Fibroblast of mammary gland (primary cell): ENCODE measurements around the gene ZSCAN5A.
"Not testable (repeated sequence)": the region's sequence is repeated elsewhere in the genome, so short reads cannot be mapped to it uniquely, and the experiment has no call there.

ENCODE experiments used
- DNase-seq: peaks from one replicate; pipeline ENCODE4 v3.0.0-alpha.2; 2010; ENCODE audit warnings: low read depth
- H3K4me3 ChIP-seq: 2 replicates; pipeline ENCODE4 v1.5.1; 2011; ENCODE audit warnings: low read depth, mild to moderate bottlenecking, low read length, moderate library complexity; ENCODE audit not compliant: control insufficient read depth
- TF ChIP-seq, protein P1 (sequence below): conservative IDR thresholded peaks from 2 replicates; pipeline ENCODE4 v1.5.1; 2011; ENCODE audit warnings: low read depth, low read length, inconsistent platforms; ENCODE audit not compliant: control insufficient read depth, insufficient read depth

ZSCAN5A gene

GRCh38 chr19:56348289-56348877 lies 33.7 kb upstream of the ZSCAN5A start:
- H3K4me3 ChIP-seq = no peak overlapping the region
- TF ChIP-seq, protein P1, sequence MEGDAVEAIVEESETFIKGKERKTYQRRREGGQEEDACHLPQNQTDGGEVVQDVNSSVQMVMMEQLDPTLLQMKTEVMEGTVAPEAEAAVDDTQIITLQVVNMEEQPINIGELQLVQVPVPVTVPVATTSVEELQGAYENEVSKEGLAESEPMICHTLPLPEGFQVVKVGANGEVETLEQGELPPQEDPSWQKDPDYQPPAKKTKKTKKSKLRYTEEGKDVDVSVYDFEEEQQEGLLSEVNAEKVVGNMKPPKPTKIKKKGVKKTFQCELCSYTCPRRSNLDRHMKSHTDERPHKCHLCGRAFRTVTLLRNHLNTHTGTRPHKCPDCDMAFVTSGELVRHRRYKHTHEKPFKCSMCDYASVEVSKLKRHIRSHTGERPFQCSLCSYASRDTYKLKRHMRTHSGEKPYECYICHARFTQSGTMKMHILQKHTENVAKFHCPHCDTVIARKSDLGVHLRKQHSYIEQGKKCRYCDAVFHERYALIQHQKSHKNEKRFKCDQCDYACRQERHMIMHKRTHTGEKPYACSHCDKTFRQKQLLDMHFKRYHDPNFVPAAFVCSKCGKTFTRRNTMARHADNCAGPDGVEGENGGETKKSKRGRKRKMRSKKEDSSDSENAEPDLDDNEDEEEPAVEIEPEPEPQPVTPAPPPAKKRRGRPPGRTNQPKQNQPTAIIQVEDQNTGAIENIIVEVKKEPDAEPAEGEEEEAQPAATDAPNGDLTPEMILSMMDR = peak; percentile 39
- DNase-seq = peak; percentile 15

GRCh38 chr19:56347163-56347778 lies 32.6 kb upstream of the ZSCAN5A start:
- no peak for DNase-seq
- no peak overlapping the region for H3K4me3 ChIP-seq
- TF ChIP-seq, protein P1 = no peak

- peak; percentile 10 for DNase-seq
- TF ChIP-seq, protein P1 = no peak
- H3K4me3 ChIP-seq = no peak overlapping the region
These were observed 27.3 kb upstream of the ZSCAN5A start for GRCh38 chr19:56341948-56342347.

DNA sequence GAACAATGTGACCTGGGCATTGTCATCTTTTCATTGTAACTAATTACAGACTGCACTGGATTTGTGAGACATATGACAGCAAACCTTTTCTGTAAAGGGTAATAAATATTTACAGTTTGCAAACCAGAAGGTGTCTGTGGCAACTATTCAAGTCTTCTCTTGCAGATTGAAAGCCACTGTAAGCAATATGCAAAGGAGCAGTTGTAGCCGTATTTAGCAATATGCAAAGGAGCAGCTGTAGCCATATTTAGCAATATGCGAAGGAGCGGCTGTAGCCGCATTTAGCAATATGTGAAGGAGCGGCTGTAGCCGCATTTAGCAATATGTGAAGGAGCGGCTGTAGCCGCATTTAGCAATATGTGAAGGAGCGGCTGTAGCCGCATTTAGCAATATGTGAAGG lies 24.4 kb upstream of the ZSCAN5A start:
- H3K4me3 ChIP-seq, DNase-seq: not testable (repeated sequence)

DNA sequence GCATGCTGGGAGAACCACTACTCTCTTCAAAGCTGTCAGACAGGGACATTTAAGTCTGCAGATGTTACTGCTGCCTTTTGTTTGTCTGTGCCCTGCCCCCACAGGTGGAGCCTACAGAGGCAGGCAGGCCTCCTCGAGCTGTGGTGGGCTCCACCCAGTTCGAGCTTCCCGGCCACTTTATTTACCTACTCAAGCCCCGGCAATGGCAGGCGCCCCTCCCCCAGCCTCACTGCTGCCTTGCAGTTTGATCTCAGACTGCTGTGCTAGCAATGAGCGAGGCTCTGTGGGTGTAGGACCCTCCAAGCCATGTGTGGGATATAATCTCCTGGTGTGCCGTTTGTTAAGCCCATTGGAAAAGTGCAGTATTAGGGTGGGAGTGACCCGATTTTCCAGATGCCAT lies 22.4 kb upstream of the ZSCAN5A start:
- not testable (repeated sequence) for DNase-seq, H3K4me3 ChIP-seq

DNA sequence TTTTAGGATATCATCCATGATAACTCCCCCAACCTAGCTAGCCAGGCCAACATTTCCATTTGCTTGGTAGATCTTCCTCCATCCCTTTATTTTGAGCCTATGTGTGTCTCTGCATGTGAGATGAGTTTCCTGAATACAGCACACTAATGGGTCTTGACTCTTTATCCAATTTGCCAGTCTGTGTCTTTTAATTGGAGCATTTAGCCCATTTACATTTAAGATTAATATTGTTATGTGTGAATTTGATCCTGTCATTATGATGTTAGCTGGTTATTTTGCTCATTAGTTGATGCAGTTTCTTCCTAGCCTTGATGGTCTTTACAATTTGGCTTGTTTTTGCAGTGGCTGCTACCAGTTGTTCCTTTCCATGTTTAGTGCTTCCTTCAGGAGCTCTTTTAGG lies 20.7 kb upstream of the ZSCAN5A start:
- not testable (repeated sequence) for DNase-seq, H3K4me3 ChIP-seq

GRCh38 chr19:56333506-56333905 lies 18.9 kb upstream of the ZSCAN5A start:
- peak; percentile 59 for DNase-seq
- TF ChIP-seq, protein P1 = peak; percentile 65
- H3K4me3 ChIP-seq = no peak overlapping the region

DNA sequence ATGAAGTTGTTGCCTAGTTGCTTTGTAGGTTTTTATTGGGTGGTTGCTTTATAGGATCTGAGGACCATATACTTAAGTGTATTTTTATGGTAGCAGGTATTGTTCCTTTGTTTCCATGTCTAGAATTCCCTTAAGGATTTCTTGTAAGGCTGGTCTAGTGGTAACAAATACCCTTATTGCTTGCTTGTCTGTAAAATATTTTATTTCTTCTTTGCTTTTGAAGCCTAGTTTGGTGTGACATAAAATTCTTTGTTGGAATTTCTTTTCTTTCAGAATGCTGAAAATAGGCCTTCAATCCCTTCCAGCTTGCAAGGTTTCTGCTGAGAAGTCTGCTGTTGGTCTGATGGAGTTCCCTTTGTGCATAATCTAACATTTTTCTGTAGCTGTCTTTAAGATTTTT lies 18.1 kb upstream of the ZSCAN5A start:
- TF ChIP-seq, protein P1 = no peak
- no peak overlapping the region for H3K4me3 ChIP-seq
- no peak for DNase-seq
